Measurements from ENCODE around the gene CCDC149.

The CCDC149 gene

DNA sequence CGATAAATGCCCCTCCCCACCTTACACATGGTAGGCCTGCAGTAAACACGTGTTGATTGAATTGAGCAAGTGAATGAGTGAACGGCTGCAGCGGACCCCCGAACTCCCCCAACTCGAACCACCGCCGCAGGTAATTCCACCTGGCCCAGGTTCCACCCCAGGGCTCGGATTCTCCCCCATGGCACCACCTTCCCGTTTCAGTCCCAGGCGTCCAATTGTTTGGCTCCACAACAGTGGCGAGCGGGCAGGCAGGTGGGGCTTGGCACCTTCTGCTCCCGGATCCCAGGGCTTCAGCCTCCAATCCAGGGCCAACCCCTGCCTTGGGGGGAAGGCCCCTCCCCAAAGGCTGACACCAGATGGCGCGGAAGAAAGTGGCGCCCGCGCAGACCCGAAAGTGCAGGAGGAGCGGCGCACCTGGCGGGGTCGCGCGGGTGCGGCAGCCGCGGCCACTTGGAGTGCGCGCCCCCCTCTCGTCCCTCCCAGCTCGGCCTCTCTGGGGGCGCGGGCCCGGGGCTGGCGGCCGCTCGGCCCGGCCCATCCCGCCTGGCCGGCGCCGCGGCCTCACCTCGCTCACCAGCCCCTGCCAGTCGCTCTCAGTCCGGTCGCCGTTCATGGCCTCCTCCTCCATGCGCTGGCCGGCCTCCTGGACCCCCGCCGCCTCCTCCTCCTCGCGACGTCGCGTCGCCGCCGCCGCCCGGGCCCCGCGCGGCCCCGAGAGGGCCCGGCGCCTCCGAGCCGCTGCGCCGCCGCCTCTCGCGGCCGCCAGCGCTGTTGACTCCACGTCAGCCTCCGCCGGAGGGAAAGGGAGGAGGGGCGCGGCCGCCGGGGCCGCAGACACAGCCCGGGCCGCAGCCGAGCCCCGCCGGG is at the start of gene CCDC149:
Gene CCDC149 (minus strand): TSS at position 791 of the 867 bp plus-strand sequence. CDS start 178 bp downstream, at position 613.
- DNase-seq = no peak

DNA sequence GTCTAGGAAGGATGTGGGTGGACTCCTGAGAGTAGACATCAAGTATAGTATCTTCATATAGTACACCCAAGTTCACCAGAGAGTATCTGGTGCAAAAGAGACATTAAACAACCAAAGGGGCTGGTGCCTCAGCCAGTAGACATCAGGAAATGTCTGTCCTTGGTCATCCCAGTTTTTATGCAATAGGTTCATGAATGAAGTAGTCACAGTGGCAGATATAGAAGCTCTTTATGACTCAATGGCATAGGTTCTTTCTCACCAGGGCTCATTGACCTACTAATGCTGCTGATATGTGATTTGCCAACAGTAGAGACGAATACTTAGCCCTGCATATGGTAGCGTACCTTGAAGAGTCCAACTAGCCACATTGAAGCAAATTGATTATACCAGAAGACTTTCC is 45.0 kb upstream of the CCDC149 start:
- DNase-seq = no peak

DNA sequence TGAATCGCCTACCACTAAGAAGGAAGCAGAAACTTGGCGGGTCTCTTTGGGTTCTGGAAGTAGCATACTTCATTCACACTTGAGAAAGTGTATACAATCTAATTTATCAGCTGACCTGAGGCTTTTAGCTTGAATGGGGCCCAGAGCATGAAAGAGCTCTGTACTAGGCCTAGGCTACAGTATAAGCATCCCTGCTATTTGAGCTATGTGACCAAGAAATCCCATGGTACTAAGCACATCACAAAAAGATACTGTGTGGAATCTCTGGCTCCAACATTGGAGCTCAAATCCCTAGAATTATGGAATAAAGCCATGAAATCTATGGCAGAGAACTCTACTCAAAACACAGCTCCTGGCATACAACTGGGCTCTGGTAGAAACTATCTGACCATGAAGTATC is 43.9 kb upstream of the CCDC149 start:
- no peak for DNase-seq

DNA sequence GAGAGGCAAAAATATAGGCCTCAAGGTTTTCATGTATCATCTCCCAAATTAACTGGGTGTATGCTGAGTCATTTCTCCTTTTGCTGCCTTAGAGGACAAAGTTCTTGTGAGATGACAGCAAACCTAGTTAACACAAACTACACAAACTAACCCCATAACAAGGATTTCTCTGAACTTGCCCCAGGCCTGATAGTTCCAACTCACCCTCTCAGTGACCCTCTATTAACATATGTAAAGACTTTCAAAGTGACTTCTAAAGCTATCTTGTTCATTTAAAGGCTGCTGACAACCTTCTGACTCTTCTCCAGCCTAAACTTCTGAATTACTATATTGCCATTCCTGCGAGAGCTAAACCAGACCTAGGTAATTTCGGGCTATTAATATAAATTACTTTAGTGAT is 43.2 kb upstream of the CCDC149 start:
- no peak for DNase-seq

DNA sequence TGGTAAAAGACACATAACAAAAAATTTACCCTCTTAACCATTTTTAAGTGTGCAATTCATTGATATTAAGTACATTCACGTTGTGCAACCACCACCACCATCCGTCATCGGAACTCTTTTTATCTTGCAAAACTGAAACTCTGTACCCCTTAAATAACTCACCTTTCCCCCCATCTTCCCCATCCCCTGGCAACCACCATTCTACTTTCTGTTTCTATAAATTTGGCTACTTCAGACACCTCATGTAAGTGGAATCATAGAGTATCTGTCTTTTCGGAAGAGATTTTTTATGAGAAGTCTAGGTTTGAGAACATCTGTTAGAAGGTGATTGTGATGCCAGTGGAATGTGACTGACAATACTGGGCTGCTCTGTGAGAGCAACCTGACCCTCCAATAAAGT is 39.8 kb upstream of the CCDC149 start:
- DNase-seq = no peak

DNA sequence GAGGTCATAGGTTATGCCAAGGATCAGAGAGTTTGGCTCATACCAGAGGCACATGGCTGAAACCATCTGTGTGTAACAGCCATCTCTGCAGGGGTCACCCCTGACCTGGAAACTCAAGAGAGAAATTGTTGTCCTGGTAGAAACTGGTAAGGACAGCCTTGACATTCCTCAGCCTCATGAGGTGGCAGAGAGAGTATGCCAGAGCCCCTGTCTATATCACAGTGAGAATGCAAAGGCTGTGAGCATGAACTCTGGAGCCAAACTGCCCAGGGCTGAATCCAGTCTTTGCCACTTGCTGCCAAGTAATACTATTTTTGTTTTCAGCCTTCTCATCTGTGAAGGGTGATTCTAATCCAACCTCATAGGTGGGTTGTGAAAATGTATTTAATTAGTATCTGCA is 37.1 kb upstream of the CCDC149 start:
- no peak for DNase-seq

DNA sequence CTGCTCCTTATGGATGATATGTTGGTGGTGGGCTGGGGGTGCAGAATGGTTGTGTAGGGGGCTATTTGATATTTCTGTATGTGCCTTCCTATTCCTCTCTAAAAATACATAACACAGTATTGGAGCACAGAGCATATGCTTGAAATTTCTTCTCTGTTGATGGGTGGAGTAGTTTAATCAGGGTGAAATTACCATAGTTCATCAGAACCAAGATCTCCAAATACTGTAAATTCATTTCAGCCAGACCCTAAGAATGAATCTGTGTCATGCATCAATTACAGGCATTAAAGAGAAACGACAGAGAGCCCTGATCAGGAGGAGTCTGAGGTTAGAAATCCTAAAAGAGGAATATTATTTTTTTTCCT is 25.1 kb upstream of the CCDC149 start:
- no peak for DNase-seq

DNA sequence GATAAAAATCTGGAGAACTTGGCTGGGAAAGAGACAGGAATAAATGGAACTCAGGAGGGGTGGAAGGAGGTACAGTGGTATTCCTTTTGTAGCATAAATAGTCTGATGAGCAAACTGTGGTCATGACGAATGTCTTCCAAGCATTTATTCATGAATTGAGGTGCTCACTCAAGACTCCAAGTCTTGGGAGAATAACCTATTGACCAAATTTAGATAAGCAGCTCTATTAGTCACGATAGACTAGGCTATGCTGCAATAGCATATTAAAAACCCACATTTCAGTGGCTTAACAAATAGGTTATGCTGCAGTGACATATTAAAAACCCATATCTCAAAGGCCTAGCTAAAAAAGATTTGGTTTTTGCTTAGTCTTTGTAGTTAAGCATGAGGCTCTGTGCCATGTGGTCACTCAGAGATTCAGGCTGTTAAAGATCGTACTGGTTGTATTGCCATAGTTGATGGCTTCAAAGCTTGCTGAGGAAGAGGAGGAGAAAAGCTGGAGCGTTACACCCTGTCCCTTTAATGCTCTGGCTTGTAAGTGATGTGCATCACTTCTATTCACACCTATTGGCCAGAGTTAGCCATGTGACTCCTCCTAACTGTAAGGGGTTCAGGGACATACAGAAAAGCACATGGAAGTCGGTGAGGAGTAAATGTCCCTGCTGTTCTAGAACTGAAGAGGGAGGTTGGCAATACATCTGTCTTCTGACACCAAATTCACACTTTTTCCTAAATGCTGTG is 24.5 kb upstream of the CCDC149 start:
- no peak for DNase-seq

DNA sequence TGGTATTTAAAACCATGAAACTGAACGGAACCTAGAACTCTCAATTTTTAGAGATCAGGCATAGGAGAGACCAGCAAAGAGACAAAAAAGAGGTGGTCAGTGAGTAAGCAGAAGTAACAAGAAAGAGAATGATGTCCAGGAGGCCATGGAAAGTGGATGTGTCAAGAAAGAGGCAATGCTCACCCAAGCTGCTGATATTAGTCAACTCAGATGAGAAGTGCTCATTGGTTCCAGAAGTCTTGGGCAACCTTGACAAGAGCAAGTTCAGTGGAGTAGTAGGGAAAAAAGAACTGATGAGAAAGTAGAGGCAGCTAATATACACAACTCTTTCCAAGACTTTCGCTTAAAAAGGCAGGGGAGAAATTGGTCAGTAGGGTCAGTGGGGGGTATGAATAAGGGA is 23.0 kb upstream of the CCDC149 start:
- no peak for DNase-seq

DNA sequence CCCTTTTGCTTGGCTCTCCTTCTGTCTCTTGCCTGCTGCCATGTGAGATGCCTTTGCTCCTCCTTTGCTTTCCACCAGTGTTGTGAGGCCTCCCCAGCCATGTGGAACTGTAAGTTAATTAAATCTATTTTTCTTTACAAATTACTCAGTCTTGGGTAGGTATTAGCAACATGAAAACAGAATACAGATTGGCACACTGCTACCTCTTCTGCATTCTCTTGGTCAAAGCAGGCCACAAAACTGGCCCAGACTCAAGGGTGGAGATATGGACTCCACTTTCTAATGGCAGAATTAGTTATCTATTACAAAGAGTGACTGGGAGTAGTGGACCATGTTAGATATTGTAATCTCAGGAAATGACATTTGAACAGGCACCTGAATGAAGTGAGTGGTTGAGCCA is 21.5 kb upstream of the CCDC149 start:
- no peak for DNase-seq

DNA sequence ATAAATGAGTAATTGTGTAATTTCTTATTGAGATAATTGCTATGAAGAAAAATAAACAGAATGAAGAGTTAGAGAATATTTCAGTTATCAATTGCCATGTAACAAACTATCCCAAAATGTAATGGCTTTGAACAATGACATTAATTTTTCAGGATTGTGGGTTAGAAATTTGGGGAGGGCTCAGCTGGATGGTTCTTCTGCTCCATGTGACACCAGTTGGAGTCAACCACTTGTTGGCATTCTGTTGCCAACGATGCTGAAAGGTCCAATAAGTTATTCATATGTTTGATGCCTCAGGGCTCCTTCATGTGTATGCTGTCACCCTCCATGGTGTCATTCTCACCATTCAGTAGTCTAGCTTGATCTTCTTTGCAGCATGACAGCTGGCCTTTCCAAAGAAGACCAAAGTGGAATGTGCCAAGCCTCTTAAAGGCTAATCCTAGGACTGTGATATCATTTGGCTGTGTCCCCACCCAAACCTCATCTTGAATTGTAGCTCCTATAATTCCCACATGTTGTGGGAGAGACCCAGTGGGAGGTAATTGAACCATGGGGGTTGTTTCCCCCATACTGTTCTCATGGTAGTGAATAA is 20.9 kb upstream of the CCDC149 start:
- DNase-seq = no peak

DNA sequence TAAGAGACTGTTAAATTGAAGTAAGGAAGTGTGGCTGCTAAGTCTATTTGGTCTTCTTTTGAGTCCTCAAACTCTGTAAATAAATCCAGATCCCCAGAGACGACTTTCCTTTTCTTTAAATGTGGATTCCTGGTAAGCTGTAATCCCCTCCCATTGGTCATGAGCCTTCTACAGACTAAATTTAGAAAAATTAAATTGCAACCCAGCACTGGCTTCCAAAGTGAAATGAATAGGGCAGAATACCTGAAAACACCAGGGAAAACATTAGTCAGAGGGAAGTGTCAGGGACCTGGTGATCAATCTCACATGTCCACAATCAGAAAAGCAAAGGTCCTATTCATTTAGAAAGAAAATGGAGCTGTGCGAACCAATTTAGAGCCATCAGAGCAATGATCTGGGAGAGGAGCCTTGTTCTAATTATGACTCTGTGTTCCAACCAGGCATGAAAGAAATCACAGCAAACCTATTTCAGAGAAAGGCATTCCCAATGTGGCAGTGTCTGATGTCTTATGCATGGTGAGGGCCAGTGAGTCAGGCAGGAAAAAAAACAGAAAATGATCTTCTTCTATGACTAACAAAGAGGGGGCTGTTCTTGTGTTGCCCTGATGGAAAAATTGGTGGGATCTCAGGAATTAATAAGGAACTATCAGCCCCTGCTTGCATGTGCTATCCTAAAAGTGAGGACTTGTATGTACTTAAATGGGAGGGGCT is 19.8 kb upstream of the CCDC149 start:
- DNase-seq = no peak

DNA sequence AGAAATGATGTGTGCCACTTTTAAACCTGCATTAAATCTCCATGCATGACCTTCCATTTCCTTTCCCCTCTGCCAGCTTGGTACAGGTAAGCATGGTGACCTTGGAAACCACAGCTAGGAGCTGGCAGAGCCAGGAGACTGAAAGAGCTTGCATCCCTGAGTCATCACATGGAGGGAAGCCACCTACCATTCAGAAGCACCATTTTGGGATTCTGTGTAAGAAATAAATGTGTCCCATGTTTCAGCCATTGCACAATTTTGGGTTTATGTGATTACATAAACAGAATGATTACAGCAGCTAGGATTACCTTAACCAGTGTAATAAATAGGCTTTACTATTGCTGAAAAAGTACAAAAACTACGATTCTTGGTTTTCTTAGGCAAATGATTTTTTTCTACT is 17.3 kb upstream of the CCDC149 start:
- no peak for DNase-seq

DNA sequence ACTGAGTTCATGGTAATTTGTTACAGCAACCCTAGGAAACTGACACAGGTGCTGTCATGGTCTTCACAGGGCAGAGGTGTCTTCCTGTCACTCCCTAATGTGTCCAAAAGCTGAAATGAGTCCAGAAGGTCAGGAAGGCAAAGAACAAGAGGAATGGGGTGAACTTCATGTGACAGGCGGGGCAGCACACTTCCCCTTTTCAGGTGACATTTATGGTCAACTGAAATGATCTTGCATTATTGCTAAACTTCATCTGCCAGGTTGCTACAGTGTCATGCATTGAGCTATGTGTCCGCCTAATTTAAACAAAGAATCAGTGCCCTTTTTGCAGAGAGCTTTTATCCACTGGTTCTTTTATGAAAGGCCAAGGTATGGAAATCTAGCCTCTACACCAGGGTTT is 15.9 kb upstream of the CCDC149 start:
- DNase-seq = no peak

DNA sequence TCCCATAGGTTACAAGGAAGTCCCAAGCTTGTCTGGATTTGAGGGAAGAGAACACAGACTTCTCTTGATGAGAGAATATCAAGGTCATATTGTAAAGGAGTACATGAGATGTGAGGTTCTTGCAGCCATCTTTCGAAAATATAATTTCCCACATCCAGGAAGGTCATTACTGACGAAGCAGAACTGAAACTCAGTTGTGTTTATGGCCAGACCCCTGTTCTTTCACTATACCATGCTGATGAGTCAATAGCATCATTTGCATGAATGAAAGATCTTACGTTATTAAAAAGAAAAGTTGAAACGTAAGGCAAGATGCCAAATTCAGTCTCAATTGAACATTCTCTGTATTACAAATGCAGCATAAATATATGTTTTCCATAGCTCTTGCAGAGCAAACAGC is 14.2 kb upstream of the CCDC149 start:
- no peak for DNase-seq

DNA sequence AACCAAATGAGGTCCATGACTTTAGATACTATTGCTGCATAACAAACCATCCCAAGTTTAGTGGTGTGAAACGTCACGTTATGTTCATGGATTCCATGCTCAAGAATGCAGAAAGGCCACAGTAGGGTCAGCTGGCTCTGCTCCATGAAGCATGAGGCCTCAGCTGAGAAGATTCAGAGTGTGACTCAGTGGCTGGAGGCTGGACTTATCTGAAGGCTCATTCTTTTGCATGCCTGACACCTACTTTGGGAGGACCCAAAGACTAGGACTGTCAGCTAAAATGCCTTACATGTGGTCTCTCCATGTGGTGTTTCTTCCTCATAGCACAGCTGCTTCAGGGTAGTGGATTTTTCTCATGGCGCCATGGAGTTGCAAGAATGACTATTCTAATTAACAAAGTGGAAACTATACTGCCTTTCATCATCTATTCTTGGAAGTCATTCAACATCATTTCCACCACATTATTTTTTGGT is 11.5 kb upstream of the CCDC149 start:
- no peak for DNase-seq

DNA sequence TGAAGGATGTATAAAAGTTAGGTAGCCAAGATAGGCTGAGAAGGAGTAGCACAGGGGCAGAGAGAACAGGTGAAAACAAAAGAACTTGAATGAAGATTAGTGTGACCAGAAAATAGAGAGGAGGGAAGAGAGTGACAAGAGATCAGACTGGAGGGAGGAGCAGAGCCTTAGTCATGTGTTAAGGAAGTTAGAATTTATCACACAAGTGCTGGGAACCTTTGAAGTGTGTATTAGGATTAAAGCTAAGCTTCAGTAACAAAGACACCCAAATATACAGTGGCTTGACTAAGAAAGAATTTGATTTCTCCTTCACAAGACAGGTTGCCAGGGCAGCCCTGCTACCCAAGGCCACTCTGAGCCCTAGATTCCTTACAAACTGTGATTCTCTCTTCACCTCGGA is 10.7 kb upstream of the CCDC149 start:
- DNase-seq = no peak

DNA sequence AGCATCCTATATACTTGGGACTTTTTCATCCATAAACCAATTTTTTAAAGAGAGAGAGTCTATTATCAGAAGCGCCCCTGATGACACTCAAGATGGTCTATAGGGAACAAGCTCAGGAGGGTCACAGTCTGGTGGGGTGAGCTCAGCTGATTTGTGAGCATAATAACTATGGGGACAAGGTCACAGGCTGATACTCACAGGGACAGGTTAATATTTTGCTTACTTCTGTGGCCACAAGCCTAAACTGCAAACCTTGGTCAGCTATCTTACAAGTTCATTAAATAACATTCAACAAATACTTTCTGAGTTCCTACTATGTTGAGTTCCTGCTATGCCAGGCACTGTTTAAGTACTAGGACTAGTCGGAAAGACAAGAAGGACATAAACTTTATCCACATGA is 10.2 kb upstream of the CCDC149 start:
- no peak for DNase-seq

DNA sequence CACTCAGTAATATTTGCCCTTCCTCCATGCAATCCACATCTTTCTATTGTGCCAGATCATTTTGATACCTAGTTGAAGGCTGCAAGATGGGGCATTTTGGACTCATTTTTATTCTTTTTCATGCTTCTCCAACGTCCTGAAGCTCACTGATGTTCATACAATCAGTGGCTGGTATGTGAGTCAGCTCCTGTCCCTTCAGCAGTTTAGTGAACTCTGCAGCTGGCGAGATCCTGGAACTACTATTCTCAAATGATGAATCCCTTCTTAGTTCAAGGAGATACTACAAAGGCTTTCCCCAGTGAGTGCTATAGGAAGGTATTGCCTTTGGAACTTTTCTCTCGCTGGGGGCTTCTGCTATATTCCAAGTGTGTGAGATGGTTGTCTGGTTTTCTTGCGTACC is 9.6 kb upstream of the CCDC149 start:
- no peak for DNase-seq

DNA sequence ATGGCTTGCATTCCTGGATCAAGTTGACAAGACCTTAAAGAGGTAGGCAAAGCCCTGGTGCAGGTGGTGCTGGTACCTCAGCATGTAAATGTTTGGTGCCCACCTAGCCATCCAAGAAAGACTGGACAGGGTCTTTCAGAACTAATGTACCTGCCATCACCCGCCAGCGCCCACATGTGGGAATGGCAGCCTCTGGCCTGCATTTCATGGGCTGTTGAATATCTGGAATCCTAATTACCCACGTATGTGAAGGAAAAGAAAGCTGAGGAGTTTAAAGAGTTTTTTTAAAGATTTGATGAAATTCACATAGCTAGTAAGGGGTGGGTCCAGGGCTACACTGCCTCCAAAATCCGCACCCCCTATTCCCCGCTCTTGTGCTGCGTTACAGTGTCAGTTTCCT is 8.6 kb upstream of the CCDC149 start:
- DNase-seq = no peak

DNA sequence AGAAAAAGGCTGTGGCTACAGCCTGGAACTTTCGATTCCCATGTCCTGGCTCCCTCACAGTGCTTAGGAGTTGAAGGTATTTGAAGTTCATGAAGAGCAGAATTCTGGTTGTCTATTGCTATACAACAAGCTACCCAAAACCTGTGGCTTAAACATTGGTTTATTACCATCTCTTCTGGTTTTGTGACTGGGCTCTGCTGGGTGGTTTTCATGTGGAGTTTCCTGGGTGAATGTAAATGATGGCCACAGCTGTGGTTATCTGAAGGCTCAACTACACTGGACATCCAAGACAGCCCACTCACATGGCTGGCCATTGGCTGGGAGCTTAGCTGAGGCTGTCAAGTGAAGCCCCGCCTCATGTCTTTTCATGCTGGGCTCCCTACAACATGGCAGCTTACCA is 7.2 kb upstream of the CCDC149 start:
- DNase-seq = no peak

DNA sequence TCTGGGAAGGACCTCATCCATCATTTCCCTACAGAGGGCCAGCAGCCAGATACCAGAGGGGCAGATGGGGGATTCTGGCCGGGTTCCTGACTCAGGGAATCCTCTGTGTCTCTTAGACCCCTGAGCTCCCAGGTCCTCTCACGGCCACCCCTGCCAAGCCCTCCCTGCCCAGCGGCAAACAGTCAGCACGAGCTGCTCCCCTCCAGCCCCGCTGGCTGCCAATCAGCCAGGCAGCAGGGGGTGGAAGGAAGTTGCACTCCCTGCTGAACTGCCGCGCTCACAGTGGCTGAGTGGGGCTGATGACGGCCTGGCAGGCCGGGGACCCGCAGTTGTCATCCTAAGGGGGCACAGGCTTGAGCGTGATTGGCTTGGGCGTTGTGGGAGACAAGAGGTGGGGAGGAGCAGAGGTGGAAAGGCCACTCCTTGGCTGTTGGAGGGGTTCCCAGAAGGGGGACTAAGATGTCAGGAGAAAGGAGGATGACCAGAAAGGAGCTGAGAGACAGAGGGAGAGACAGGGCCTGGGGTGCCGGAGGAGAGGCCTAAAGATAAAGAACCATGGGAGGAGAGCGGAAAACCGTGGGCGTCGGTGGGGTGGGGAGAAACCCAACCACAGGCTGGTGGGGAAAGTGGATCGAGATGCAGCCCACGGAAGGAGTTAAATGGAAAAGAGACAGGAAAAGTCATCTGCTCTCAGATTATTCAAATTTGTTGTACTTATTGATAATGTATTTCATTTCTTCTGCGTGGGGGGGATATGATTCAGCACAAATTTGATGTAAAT is 4.4 kb upstream of the CCDC149 start:
- DNase-seq = no peak

Measured in CD4-positive, alpha-beta T cell treated with Interleukin-1 beta for 1 hour (primary cell).